Spleen (tissue), 11 donors: ENCODE results near the gene NFASC. TPM values are rescaled to one million over a fixed set of nuclear protein-coding genes. Genes with fewer than 3 reads are reported as not detected.

Experiments
- DNase-seq: peaks from one replicate; pipeline ENCODE4 v3.0.0-alpha.2; 2020
- H3K27ac ChIP-seq, 8 donors: fragments of 200-600 bp; sonication (generic) in 7 of 8; 1 replicate in 4 of 8; 2 replicates in 4 of 8; pipeline versions ENCODE4 v1.5.0 to v1.8.0; 2016 to 2021; ENCODE audit warnings: inconsistent platforms in 4 of 8, mild to moderate bottlenecking in 4 of 8, moderate library complexity in 1 of 8
- H3K27me3 ChIP-seq, 7 donors: fragments of 200-600 bp; sonication (generic) in 6 of 7; replicated peaks in 1 of 7; 1 replicate in 4 of 7; 2 replicates in 3 of 7; pipeline versions ENCODE4 v1.5.0 to v1.8.0; 2016 to 2021; ENCODE audit warnings: inconsistent platforms in 3 of 7, mild to moderate bottlenecking in 1 of 7
- H3K36me3 ChIP-seq, 6 donors: fragments of 200-600 bp; sonication (generic) in 5 of 6; 1 replicate in 4 of 6; 2 replicates in 2 of 6; pipeline versions ENCODE4 v1.5.0 to v1.8.0; 2016 to 2021; ENCODE audit warnings: inconsistent platforms in 2 of 6
- H3K4me1 ChIP-seq, 6 donors: fragments of 200-600 bp; sonication (generic) in 5 of 6; 1 replicate in 3 of 6; 2 replicates in 3 of 6; pipeline versions ENCODE4 v1.5.0 to v1.8.0; 2016 to 2021; ENCODE audit warnings: inconsistent platforms in 3 of 6
- H3K4me3 ChIP-seq, 8 donors: fragments of 200-600 bp; sonication (generic) in 7 of 8; 1 replicate in 4 of 8; 2 replicates in 4 of 8; pipeline versions ENCODE4 v1.5.0 to v1.8.0; 2016 to 2021; ENCODE audit warnings: inconsistent platforms in 4 of 8, mild to moderate bottlenecking in 4 of 8, moderate library complexity in 2 of 8
- H3K9me3 ChIP-seq, 8 donors: fragments of 200-600 bp; sonication (generic) in 7 of 8; 1 replicate in 4 of 8; 2 replicates in 4 of 8; pipeline versions ENCODE4 v1.5.0 to v1.8.0; 2016 to 2021; ENCODE audit warnings: inconsistent platforms in 4 of 8
- CTCF ChIP-seq, 11 experiments: fragments of 200-600 bp in 7 of 11; fragments of 450-650 bp in 4 of 11; sonication (generic) in 4 of 11; IDR thresholded peaks in 8 of 11; conservative IDR thresholded peaks in 3 of 11; 1 replicate in 7 of 11; 2 replicates in 4 of 11; pipeline versions ENCODE4 v1.4.0 to v1.8.0; 2016 to 2021; ENCODE audit warnings: antibody characterized with exemption in 11 of 11, inconsistent platforms in 4 of 11, mild to moderate bottlenecking in 1 of 11
- POLR2A ChIP-seq, 3 donors: fragments of 450-650 bp; IDR thresholded peaks; one replicate each; pipeline ENCODE4 v1.5.1; 2017; ENCODE audit warnings: antibody characterized with exemption in 3 of 3, mild to moderate bottlenecking in 1 of 3
- POLR2AphosphoS5 ChIP-seq, 3 donors: sonication (generic); formaldehyde crosslinking; IDR thresholded peaks; one replicate each; pipeline ENCODE4 v1.5.1; 2017; ENCODE audit warnings: antibody characterized with exemption in 3 of 3
- WGBS, 5 donors: extraction: QIAGEN DNeasy Blood & Tissue Kit in 3 of 5; methylation state at CpG; one replicate each; pipeline versions ENCODE4 v1.1.5 to v1.1.7; 2013 to 2018; 5-methylcytosine and 5-hydroxymethylcytosine counted together
- intact Hi-C: fragments of 100-400 bp; cut with DNase I; formaldehyde crosslinking; loops from one replicate; pipeline ENCODE4 v1.15.0; 2023; ENCODE audit warnings: low total_unique reads
- polyA plus RNA-seq, 3 donors: library from polyadenylated mRNA; stranded (reverse); fragments of 200-250 nt; gene quantifications; one replicate each; pipeline ENCODE4 v1.2.1, GENCODE V29; 2013
- total RNA-seq, 7 donors: library from RNA; depleted of rRNA in 3 of 7; stranded (reverse); fragments of >200 nt in 3 of 7; fragmentation: NEBNext Ultra II Directional in 4 of 7; extraction: Animal tissue kit (Norgen Biotek cat#: 25700) in 4 of 7; gene quantifications; one replicate each; pipeline versions ENCODE4 v1.1.0 to v1.2.1, GENCODE V29; 2016 to 2021
- donor health status: healthy with polysubstance abuse.
- donor health status: DM: no; HTN: no; CAD: no; lungs with moderate emphysema.
- donor health status: DM: no; HTN: no; CAD: no.
- donor health status: Bipolar disorder and iron deficiency.
- donor health status: healthy.
- donor health status: DM: no; HTN: no; CAD: no.
- donor health status: DM: yes; HTN: yes; CAD: no.

The NFASC gene
- total and polyA plus RNA-seq, 10 donors = 2.8 to 60.3 (median 23.1) TPM

GRCh38 chr1:204852854-204853253, 17.8 kb upstream of the NFASC start:
- Histone ChIP-seq H3K36me3 (no peaks in the 10 kb centered on the region), H3K27ac (no peak overlapping the region), H3K27me3 (peaks cover 0 to 35% (median 0%) of the 10 kb centered on the region in 7 donors), H3K9me3 (no peaks in the 10 kb centered on the region), H3K4me3 (no peak overlapping the region), H3K4me1 (no peaks in the 10 kb centered on the region)
- no peak for TF ChIP-seq CTCF (IDR thresholded peaks at IDR 0.05 in 8 of 11, conservative IDR thresholded peaks at IDR 0.05 in 3 of 11)
- TF ChIP-seq POLR2AphosphoS5 (IDR thresholded peaks at IDR 0.05) = no peak
- TF ChIP-seq POLR2A (IDR thresholded peaks at IDR 0.05) = no peak
- intact Hi-C loops = no loop called here
- DNase-seq = no peak
- WGBS, 5 donors = 70 to 90% (median 83%) methylated on average over 2 of the region's 2 CpGs

GRCh38 chr1:204853436-204853835, 17.2 kb upstream of the NFASC start:
- Histone ChIP-seq H3K27ac (no peak overlapping the region), H3K27me3 (peaks cover 0 to 41% (median 0%) of the 10 kb centered on the region in 7 donors), H3K4me1 (no peaks in the 10 kb centered on the region), H3K9me3 (no peaks in the 10 kb centered on the region), H3K4me3 (no peak overlapping the region), H3K36me3 (no peaks in the 10 kb centered on the region)
- no peak for DNase-seq
- intact Hi-C loops = no loop called here
- TF ChIP-seq POLR2AphosphoS5 (IDR thresholded peaks at IDR 0.05) (no peak), POLR2A (IDR thresholded peaks at IDR 0.05) (no peak), CTCF (IDR thresholded peaks at IDR 0.05 in 8 of 11, conservative IDR thresholded peaks at IDR 0.05 in 3 of 11) (no peak)
- 92 to 100% (median 95%) methylated on average over 1 of the region's 1 CpG for WGBS, 5 donors

- no peaks in the 10 kb centered on the region for H3K36me3 ChIP-seq
- no peak overlapping the region for H3K4me3 ChIP-seq
- WGBS, 5 donors = 24 to 58% (median 47%) methylated on average over 2 of the region's 2 CpGs
- TF ChIP-seq POLR2A (IDR thresholded peaks at IDR 0.05) = no peak
- no peak for TF ChIP-seq POLR2AphosphoS5 (IDR thresholded peaks at IDR 0.05)
- TF ChIP-seq CTCF (IDR thresholded peaks at IDR 0.05 in 8 of 11, conservative IDR thresholded peaks at IDR 0.05 in 3 of 11) = no peak
- no peak overlapping the region for H3K27ac ChIP-seq
- peaks cover 0 to 48% (median 0%) of the 10 kb centered on the region in 7 donors for H3K27me3 ChIP-seq
- no peak for DNase-seq
- no peaks in the 10 kb centered on the region for H3K4me1 ChIP-seq
- intact Hi-C loops = no loop called here
- H3K9me3 ChIP-seq = no peaks in the 10 kb centered on the region
These were observed 16.4 kb upstream of the NFASC start for GRCh38 chr1:204854286-204854685.

GRCh38 chr1:204858363-204858821, 12.3 kb upstream of the NFASC start:
- no peak for TF ChIP-seq CTCF (IDR thresholded peaks at IDR 0.05 in 8 of 11, conservative IDR thresholded peaks at IDR 0.05 in 3 of 11)
- TF ChIP-seq POLR2AphosphoS5 (IDR thresholded peaks at IDR 0.05) = no peak
- TF ChIP-seq POLR2A (IDR thresholded peaks at IDR 0.05) = no peak
- intact Hi-C loops = no loop called here
- Histone ChIP-seq H3K4me1 (no peaks in the 10 kb centered on the region), H3K27me3 (peaks cover 0 to 47% (median 0%) of the 10 kb centered on the region in 7 donors), H3K9me3 (no peaks in the 10 kb centered on the region), H3K27ac (no peak overlapping the region), H3K4me3 (no peak overlapping the region), H3K36me3 (no peaks in the 10 kb centered on the region)
- no peak for DNase-seq
- 64 to 73% (median 70%) methylated on average over 9 of the region's 9 CpGs for WGBS, 5 donors
